ENCODE measurements around the gene RRM1. TPM values are rescaled to one million over a fixed set of nuclear protein-coding genes. Genes with fewer than 3 reads are reported as not detected.

RRM1 gene
- total and polyA plus RNA-seq, 9 of the 15 experiments (the other 6 are each of a cell fraction or from before 2014, with no cell fraction given), result 113 to 270 (median 163) TPM

DNA sequence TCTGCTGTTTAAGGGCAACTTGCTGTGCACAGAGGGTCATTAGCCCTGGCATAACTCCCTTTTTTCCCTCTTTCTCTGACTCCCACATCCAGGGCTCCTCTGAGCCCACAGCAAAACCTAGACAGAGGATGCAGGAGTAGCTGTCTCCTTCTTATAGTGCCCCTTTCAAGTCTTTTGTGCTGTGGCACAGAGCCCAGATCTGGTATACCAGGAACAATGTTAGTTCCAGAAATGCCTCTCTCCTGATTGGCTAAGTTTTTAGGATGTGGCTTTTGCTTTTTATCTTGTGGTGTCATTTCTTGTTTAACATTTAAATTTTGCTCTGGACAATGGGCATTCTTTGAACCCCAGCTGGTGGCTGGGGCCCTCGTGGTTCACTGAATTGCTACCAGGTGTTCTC is 25.6 kb upstream of the RRM1 start (continued):
- TF ChIP-seq, protein P1, sequence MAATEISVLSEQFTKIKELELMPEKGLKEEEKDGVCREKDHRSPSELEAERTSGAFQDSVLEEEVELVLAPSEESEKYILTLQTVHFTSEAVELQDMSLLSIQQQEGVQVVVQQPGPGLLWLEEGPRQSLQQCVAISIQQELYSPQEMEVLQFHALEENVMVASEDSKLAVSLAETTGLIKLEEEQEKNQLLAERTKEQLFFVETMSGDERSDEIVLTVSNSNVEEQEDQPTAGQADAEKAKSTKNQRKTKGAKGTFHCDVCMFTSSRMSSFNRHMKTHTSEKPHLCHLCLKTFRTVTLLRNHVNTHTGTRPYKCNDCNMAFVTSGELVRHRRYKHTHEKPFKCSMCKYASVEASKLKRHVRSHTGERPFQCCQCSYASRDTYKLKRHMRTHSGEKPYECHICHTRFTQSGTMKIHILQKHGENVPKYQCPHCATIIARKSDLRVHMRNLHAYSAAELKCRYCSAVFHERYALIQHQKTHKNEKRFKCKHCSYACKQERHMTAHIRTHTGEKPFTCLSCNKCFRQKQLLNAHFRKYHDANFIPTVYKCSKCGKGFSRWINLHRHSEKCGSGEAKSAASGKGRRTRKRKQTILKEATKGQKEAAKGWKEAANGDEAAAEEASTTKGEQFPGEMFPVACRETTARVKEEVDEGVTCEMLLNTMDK (IDR thresholded peaks at IDR 0.05; ENCODE audit: borderline replicate concordance, insufficient read depth, low read depth, low read length, poor library complexity, severe bottlenecking), result no peak
- TF ChIP-seq MYNN (IDR thresholded peaks at IDR 0.05) (no peak), MYNN (CRISPR knock-in tag; IDR thresholded peaks at IDR 0.05) (no peak), ZNF586 (CRISPR knock-in tag; conservative IDR thresholded peaks at IDR 0.05) (no peak), SMARCC2 (IDR thresholded peaks at IDR 0.05; ENCODE audit: low read depth) (no peak), SMARCA5 (IDR thresholded peaks at IDR 0.05) (no peak)
- TF ChIP-seq, protein P2, sequence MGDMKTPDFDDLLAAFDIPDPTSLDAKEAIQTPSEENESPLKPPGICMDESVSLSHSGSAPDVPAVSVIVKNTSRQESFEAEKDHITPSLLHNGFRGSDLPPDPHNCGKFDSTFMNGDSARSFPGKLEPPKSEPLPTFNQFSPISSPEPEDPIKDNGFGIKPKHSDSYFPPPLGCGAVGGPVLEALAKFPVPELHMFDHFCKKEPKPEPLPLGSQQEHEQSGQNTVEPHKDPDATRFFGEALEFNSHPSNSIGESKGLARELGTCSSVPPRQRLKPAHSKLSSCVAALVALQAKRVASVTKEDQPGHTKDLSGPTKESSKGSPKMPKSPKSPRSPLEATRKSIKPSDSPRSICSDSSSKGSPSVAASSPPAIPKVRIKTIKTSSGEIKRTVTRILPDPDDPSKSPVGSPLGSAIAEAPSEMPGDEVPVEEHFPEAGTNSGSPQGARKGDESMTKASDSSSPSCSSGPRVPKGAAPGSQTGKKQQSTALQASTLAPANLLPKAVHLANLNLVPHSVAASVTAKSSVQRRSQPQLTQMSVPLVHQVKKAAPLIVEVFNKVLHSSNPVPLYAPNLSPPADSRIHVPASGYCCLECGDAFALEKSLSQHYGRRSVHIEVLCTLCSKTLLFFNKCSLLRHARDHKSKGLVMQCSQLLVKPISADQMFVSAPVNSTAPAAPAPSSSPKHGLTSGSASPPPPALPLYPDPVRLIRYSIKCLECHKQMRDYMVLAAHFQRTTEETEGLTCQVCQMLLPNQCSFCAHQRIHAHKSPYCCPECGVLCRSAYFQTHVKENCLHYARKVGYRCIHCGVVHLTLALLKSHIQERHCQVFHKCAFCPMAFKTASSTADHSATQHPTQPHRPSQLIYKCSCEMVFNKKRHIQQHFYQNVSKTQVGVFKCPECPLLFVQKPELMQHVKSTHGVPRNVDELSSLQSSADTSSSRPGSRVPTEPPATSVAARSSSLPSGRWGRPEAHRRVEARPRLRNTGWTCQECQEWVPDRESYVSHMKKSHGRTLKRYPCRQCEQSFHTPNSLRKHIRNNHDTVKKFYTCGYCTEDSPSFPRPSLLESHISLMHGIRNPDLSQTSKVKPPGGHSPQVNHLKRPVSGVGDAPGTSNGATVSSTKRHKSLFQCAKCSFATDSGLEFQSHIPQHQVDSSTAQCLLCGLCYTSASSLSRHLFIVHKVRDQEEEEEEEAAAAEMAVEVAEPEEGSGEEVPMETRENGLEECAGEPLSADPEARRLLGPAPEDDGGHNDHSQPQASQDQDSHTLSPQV (IDR thresholded peaks at IDR 0.05), result no peak
- TF ChIP-seq, protein P3, sequence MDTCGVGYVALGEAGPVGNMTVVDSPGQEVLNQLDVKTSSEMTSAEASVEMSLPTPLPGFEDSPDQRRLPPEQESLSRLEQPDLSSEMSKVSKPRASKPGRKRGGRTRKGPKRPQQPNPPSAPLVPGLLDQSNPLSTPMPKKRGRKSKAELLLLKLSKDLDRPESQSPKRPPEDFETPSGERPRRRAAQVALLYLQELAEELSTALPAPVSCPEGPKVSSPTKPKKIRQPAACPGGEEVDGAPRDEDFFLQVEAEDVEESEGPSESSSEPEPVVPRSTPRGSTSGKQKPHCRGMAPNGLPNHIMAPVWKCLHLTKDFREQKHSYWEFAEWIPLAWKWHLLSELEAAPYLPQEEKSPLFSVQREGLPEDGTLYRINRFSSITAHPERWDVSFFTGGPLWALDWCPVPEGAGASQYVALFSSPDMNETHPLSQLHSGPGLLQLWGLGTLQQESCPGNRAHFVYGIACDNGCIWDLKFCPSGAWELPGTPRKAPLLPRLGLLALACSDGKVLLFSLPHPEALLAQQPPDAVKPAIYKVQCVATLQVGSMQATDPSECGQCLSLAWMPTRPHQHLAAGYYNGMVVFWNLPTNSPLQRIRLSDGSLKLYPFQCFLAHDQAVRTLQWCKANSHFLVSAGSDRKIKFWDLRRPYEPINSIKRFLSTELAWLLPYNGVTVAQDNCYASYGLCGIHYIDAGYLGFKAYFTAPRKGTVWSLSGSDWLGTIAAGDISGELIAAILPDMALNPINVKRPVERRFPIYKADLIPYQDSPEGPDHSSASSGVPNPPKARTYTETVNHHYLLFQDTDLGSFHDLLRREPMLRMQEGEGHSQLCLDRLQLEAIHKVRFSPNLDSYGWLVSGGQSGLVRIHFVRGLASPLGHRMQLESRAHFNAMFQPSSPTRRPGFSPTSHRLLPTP (IDR thresholded peaks at IDR 0.05; ENCODE audit: borderline replicate concordance, extremely low read depth, insufficient read length), result no peak
